Measurements from ENCODE around the gene ANAPC5. TPM values are rescaled to one million over a fixed set of nuclear protein-coding genes. Genes with fewer than 3 reads are reported as not detected.

Gene ANAPC5
- total RNA-seq, 1 experiment from 2014 or later = 116 TPM

DNA sequence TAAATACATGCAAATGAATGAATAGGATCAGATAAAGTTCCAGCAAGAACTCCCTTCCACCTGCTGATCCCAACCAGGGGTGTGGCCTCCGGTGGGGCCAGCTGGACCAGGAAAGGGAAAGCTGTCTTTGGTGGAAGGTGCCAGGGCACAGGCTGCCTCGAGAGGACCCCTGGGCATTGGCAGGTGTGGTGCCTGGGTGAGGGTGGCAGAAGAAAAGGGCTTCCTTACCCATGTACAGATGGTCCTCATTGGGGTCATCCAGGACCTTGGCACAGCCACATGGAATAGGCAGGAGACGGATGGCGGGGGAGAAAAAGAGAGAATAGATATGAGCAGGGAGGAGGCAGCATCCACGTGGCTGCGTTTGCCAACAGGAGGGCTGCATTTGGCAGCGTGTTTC lies 92.1 kb downstream of the ANAPC5 start:
- ChIA-PET POLR2A (no interaction called here), CTCF (no interaction called here)
- Mint-ChIP-seq H3K27me3 (ENCODE audit: low read depth) (no peaks in the 10 kb centered on the region), H3K9me3 (no peaks in the 10 kb centered on the region), H3K4me3 (no peak overlapping the region), H3K27ac (no peak overlapping the region), H3K4me1 (no peaks in the 10 kb centered on the region), H3K36me3 (peaks cover 37% of the 10 kb centered on the region)
- no peak for TF ChIP-seq ZNF121 (CRISPR knock-in tag; IDR thresholded peaks at IDR 0.05)
- TF ChIP-seq, protein P1, sequence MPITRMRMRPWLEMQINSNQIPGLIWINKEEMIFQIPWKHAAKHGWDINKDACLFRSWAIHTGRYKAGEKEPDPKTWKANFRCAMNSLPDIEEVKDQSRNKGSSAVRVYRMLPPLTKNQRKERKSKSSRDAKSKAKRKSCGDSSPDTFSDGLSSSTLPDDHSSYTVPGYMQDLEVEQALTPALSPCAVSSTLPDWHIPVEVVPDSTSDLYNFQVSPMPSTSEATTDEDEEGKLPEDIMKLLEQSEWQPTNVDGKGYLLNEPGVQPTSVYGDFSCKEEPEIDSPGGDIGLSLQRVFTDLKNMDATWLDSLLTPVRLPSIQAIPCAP (CRISPR knock-in tag; IDR thresholded peaks at IDR 0.05) = no peak
- TF ChIP-seq STAT6 (CRISPR knock-in tag; conservative IDR thresholded peaks at IDR 0.05; ENCODE audit: low read depth) = no peak
- no peak for TF ChIP-seq EMX1 (CRISPR knock-in tag; IDR thresholded peaks at IDR 0.05)
- TF ChIP-seq TEAD1 (CRISPR knock-in tag; IDR thresholded peaks at IDR 0.05) = no peak
- no peak for TF ChIP-seq TCF7 (CRISPR knock-in tag; IDR thresholded peaks at IDR 0.05; ENCODE audit: low read depth)
- TF ChIP-seq ZBTB21 (CRISPR knock-in tag; IDR thresholded peaks at IDR 0.05; ENCODE audit: borderline replicate concordance) = no peak
- no peak for TF ChIP-seq TP53 (CRISPR knock-in tag; IDR thresholded peaks at IDR 0.05)
- no peak for TF ChIP-seq NFYB (CRISPR knock-in tag; conservative IDR thresholded peaks at IDR 0.05; ENCODE audit: low read depth)
- DNase-seq (ENCODE audit: low spot score) (no peak), ATAC-seq (no peak)

GRCh38 chr12:121259074-121259473 lies 93.1 kb downstream of the ANAPC5 start:
- TF ChIP-seq SOX15 (CRISPR knock-in tag; IDR thresholded peaks at IDR 0.05) (no peak), NFATC4 (CRISPR knock-in tag; IDR thresholded peaks at IDR 0.05) (no peak), MXD4 (CRISPR knock-in tag; IDR thresholded peaks at IDR 0.05; ENCODE audit: borderline replicate concordance) (no peak), NR2C2 (CRISPR knock-in tag; IDR thresholded peaks at IDR 0.05) (no peak), ZNF121 (CRISPR knock-in tag; IDR thresholded peaks at IDR 0.05) (no peak)
- TF ChIP-seq, protein P1 (CRISPR knock-in tag; IDR thresholded peaks at IDR 0.05) = no peak
- TF ChIP-seq, protein P2, sequence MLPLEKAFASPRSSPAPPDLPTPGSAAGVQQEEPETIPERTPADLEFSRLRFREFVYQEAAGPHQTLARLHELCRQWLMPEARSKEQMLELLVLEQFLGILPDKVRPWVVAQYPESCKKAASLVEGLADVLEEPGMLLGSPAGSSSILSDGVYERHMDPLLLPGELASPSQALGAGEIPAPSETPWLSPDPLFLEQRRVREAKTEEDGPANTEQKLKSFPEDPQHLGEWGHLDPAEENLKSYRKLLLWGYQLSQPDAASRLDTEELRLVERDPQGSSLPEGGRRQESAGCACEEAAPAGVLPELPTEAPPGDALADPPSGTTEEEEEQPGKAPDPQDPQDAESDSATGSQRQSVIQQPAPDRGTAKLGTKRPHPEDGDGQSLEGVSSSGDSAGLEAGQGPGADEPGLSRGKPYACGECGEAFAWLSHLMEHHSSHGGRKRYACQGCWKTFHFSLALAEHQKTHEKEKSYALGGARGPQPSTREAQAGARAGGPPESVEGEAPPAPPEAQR (CRISPR knock-in tag; IDR thresholded peaks at IDR 0.05) = no peak
- TF ChIP-seq, protein P3, sequence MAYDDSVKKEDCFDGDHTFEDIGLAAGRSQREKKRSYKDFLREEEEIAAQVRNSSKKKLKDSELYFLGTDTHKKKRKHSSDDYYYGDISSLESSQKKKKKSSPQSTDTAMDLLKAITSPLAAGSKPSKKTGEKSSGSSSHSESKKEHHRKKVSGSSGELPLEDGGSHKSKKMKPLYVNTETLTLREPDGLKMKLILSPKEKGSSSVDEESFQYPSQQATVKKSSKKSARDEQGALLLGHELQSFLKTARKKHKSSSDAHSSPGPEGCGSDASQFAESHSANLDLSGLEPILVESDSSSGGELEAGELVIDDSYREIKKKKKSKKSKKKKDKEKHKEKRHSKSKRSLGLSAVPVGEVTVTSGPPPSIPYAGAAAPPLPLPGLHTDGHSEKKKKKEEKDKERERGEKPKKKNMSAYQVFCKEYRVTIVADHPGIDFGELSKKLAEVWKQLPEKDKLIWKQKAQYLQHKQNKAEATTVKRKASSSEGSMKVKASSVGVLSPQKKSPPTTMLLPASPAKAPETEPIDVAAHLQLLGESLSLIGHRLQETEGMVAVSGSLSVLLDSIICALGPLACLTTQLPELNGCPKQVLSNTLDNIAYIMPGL (CRISPR knock-in tag; IDR thresholded peaks at IDR 0.05) = no peak
- H3K4me1 Mint-ChIP-seq = no peaks in the 10 kb centered on the region
- H3K4me3 Mint-ChIP-seq = no peak overlapping the region
- H3K27ac Mint-ChIP-seq = no peak overlapping the region
- ATAC-seq (no peak), DNase-seq (ENCODE audit: low spot score) (no peak)
- ChIA-PET CTCF (no interaction called here), POLR2A (no interaction called here)
- H3K27me3 Mint-ChIP-seq (ENCODE audit: low read depth) = no peaks in the 10 kb centered on the region
- no peaks in the 10 kb centered on the region for H3K9me3 Mint-ChIP-seq
- peaks cover 45% of the 10 kb centered on the region for H3K36me3 Mint-ChIP-seq

Other genes starting within 250 kb of the ANAPC5 start
- gene P2RX7, start 219.5 kb downstream of the ANAPC5 start, total RNA-seq (2021) = 0.21 to 0.55 TPM (median 0.55 TPM) in 3 replicates
- gene P2RX4, start 142.3 kb downstream of the ANAPC5 start, total RNA-seq (2021) = 13.9 to 14.6 TPM (median 14.3 TPM) in 3 replicates
- 32.6 to 36.5 TPM (median 33.4 TPM) in 3 replicates for gene CAMKK2, start 55.7 kb downstream of the ANAPC5 start, total RNA-seq (2021)
- 42.8 to 53.6 TPM (median 51.0 TPM) in 3 replicates for gene RNF34, start 47.7 kb upstream of the ANAPC5 start, total RNA-seq (2021)
- 147 to 155 TPM (median 152 TPM) in 3 replicates for gene KDM2B, start 228.6 kb upstream of the ANAPC5 start, total RNA-seq (2021)